Common myeloid progenitor, CD34-positive (primary cell): ENCODE data around the gene CCDC138.

Source experiments
- CTCF ChIA-PET: fragments of 350-600 bp; sonication (Branson Sonifier 250); formaldehyde crosslinking; loops from one replicate; lab custom pipeline; 2021; ENCODE audit warnings: antibody characterized with exemption; lab: Charles Lee
- POLR2A ChIA-PET: fragments of 350-600 bp; sonication (Branson Sonifier 250); formaldehyde crosslinking; loops from one replicate; lab custom pipeline; 2021; ENCODE audit warnings: antibody characterized with exemption; lab: Charles Lee
- DNase-seq, 3 donors: peaks; one replicate each; pipeline versions ENCODE4 v3.0.0 to v3.0.0-alpha.2; 2013
- H3K27ac ChIP-seq, 2 experiments: 1 replicate in 1 of 2; 2 replicates in 1 of 2; pipeline ENCODE4 v1.7.0; 2013; ENCODE audit warnings: inconsistent platforms in 2 of 2, low read length in 2 of 2, mild to moderate bottlenecking in 2 of 2, low read depth in 1 of 2, moderate library complexity in 1 of 2; ENCODE audit not compliant: severe bottlenecking in 2 of 2, insufficient read depth in 1 of 2, poor library complexity in 1 of 2
- H3K27me3 ChIP-seq, 5 experiments: replicated peaks in 2 of 5; 1 replicate in 3 of 5; 2 replicates in 2 of 5; pipeline versions ENCODE4 v1.6.1 to v1.7.0; 2013; ENCODE audit warnings: low read length in 4 of 5, mild to moderate bottlenecking in 2 of 5, moderate library complexity in 2 of 5, inconsistent platforms in 1 of 5; ENCODE audit not compliant: insufficient read depth in 5 of 5, control insufficient read depth in 4 of 5
- H3K36me3 ChIP-seq, 4 experiments: 1 replicate in 2 of 4; 2 replicates in 2 of 4; pipeline versions ENCODE4 v1.6.1 to v1.7.0; 2013; ENCODE audit warnings: low read length in 3 of 4, control low read depth in 1 of 4, mild to moderate bottlenecking in 1 of 4; ENCODE audit not compliant: control insufficient read depth in 4 of 4, insufficient read depth in 4 of 4
- H3K4me1 ChIP-seq, 4 experiments: 1 replicate in 3 of 4; 2 replicates in 1 of 4; pipeline versions ENCODE4 v1.6.1 to v1.7.1; 2013; ENCODE audit warnings: low read length in 3 of 4, mild to moderate bottlenecking in 3 of 4, control low read depth in 1 of 4, inconsistent platforms in 1 of 4, moderate library complexity in 1 of 4; ENCODE audit not compliant: control insufficient read depth in 4 of 4, insufficient read depth in 4 of 4; ENCODE audit errors: control extremely low read depth in 1 of 4
- H3K4me3 ChIP-seq, 7 experiments: 1 replicate in 4 of 7; 2 replicates in 3 of 7; pipeline versions ENCODE4 v1.5.1 to v1.7.0; 2013; ENCODE audit warnings: mild to moderate bottlenecking in 7 of 7, low read length in 6 of 7, moderate library complexity in 6 of 7, inconsistent platforms in 2 of 7, low read depth in 2 of 7, control low read depth in 1 of 7; ENCODE audit not compliant: insufficient read depth in 4 of 7, control insufficient read depth in 1 of 7; ENCODE audit errors: extremely low read depth in 1 of 7
- H3K9me3 ChIP-seq, 5 experiments: 1 replicate in 4 of 5; 2 replicates in 1 of 5; pipeline versions ENCODE4 v1.6.1 to v1.7.1; 2013; ENCODE audit warnings: low read length in 4 of 5, mild to moderate bottlenecking in 2 of 5, inconsistent platforms in 1 of 5, low read depth in 1 of 5, moderate library complexity in 1 of 5; ENCODE audit not compliant: control insufficient read depth in 4 of 5, insufficient read depth in 2 of 5; ENCODE audit errors: control extremely low read depth in 1 of 5
- WGBS: methylation state at CpG from one replicate; pipeline ENCODE4 v1.1.5; 2013; ENCODE audit not compliant: insufficient coverage; 5-methylcytosine and 5-hydroxymethylcytosine counted together

CCDC138 gene

DNA sequence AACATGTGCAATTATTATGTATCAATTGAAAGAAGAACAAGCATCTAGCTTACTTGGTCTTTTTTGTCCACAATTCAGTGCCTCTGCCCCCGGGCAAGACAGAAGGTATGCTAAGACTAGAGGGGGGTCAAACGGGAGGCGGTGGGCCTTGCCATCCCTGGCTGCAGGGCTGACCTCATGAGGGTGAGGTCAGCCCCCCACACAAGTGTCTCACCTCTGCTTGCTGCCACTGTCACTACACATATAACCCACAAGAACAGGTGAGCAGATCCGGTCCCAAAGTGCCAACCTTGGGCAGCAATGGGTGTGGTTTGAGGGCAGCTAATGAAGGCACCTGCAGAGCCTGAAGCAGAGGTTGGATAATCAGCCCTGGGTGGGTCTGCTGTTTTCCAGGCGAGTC lies 131.0 kb downstream of the CCDC138 start:
- no peaks in the 10 kb centered on the region for H3K27me3 ChIP-seq
- CTCF ChIA-PET: interaction anchor here (0.9 to 1.1 kb wide), 2 partner anchors 23 to 27 kb away, joined by 4 read pairs; no protein-coding TSS in a partner anchor

DNA sequence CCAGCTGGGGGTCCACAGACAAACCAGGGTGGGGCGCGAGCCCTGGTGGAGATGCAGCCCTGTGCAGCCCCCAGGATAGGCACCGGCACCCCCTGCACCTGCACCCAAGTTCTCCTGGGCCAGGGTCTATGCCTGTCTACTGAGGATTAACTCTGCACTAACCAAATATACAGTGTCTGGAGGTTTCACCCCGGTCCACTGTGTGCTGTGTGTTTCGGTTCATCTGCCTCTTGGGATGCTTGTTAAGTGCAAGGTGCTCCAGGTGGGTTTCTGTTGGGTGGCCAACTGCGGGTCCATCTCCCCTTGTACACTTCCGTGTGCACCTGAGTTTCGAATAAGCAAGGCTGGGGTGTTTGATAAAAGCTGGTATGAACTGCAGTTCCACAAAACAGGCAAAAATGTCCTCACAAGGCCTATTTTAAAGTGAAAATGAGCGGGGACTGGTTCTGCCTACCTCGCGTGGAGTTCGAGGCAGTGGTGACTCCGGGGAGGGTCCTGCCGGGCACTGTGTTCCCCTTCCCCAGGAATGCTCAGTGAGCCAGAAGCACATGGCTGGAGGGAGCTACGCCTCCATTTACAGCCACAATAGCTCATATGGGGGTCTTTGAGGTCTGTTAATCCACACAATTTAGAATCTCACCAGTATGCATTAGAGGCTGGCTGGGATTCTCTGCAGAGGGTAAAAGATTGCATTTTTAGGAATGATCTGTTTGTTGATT lies 131.7 kb downstream of the CCDC138 start:
- Histone ChIP-seq H3K4me3 (no peak overlapping the region), H3K36me3 (no peaks in the 10 kb centered on the region), H3K9me3 (no peaks in the 10 kb centered on the region), H3K27ac (no peak overlapping the region), H3K27me3 (peaks cover 0 to 3% (median 0%) of the 10 kb centered on the region in 5 experiments), H3K4me1 (peaks cover 0 to 3% (median 1%) of the 10 kb centered on the region in 4 experiments)
- POLR2A ChIA-PET: no interaction called here
- 96% methylated on average over 13 of the region's 15 CpGs for WGBS
- no peak for DNase-seq
- CTCF ChIA-PET: no interaction called here

More for the DNA sequence above, 131.0 kb downstream of the CCDC138 start:
- 100% methylated on average over 1 of the region's 5 CpGs for WGBS
- no peak for DNase-seq
- peaks cover 0 to 3% (median 1%) of the 10 kb centered on the region in 4 experiments for H3K4me1 ChIP-seq
- H3K27ac ChIP-seq: no peak overlapping the region
- POLR2A ChIA-PET: no interaction called here
- H3K4me3 ChIP-seq: no peak overlapping the region
- no peaks in the 10 kb centered on the region for H3K36me3 ChIP-seq
- H3K9me3 ChIP-seq: no peaks in the 10 kb centered on the region

DNA sequence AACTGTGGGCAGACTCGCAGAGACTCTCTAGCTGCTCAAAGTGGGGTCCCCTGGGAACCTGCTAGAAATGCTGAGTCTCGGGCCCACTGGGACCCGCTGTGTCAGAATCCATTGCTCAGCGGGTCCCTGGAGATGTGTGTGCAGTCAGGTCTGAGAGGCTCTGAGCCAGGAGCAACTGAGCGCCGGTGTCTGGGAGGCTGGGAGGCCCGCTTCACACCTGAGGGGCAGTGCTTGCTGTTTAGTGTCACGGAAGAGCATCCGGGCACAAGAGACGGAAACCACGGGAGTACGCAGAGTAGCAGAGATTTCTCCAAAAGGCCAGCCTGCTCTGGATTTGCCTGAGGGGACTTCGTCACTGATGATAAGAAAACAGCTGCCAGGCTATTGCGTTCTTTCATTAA lies 132.4 kb downstream of the CCDC138 start:
- POLR2A ChIA-PET: no interaction called here
- no peaks in the 10 kb centered on the region for H3K36me3 ChIP-seq
- H3K9me3 ChIP-seq: no peaks in the 10 kb centered on the region
- CTCF ChIA-PET: no interaction called here
- H3K4me1 ChIP-seq: peaks cover 0 to 3% (median 1%) of the 10 kb centered on the region in 4 experiments
- 95% methylated on average over 14 of the region's 14 CpGs for WGBS
- no peak for DNase-seq
- no peak overlapping the region for H3K27ac ChIP-seq
- no peak overlapping the region for H3K4me3 ChIP-seq
- H3K27me3 ChIP-seq: peaks cover 0 to 3% (median 0%) of the 10 kb centered on the region in 5 experiments

DNA sequence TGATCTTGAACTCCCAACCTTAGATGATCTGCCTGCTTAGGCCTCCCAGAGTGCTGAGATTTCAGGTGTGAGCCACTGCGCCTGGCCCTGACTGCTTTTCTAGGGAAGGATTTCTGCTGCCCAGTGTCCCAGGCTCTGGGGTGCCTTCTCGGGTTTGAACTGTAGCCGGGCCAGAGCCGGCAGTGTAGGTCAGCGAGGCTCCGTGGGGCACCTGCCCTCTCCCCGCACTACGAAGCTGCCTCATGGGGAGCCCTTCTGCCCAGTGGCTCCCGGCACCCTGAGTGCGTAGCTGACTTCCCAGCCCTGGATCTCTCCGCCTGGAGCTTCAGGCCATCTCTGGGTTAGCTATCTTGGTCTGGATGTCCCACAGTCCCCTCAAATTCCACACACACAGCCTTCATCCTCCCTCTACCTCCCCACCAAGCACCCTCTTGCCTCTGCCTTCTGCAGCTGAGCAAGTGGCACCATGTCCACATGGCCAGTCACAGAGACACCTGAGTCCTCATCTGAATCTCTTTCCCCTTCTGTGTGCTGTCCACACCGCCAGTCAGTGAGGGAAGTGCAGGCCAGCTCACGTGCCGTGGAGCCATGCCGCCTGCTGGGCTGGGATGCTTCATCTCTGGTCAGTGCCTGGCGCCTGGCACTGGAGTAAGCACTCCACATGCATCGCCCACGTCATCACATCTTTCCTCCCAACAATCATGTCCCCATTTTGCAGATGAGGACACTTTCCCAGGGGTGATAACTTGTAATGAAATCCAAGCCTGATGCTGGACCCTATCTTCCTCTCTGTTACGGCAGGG lies 133.2 kb downstream of the CCDC138 start:
- POLR2A ChIA-PET: interaction anchor here (0.7 kb wide), 1 partner anchor 92 kb away, joined by 3 read pairs; no protein-coding TSS in a partner anchor
- Histone ChIP-seq H3K27me3 (peaks cover 0 to 3% (median 0%) of the 10 kb centered on the region in 5 experiments), H3K27ac (no peak overlapping the region), H3K4me3 (no peak overlapping the region), H3K36me3 (no peaks in the 10 kb centered on the region), H3K9me3 (no peaks in the 10 kb centered on the region), H3K4me1 (peaks cover 0 to 3% (median 1%) of the 10 kb centered on the region in 4 experiments)
- CTCF ChIA-PET: interaction anchor here (0.9 kb wide), 1 partner anchor 591 kb away, joined by 3 read pairs; no protein-coding TSS in a partner anchor
- 93% methylated on average over 19 of the region's 19 CpGs for WGBS
- DNase-seq: no peak

DNA sequence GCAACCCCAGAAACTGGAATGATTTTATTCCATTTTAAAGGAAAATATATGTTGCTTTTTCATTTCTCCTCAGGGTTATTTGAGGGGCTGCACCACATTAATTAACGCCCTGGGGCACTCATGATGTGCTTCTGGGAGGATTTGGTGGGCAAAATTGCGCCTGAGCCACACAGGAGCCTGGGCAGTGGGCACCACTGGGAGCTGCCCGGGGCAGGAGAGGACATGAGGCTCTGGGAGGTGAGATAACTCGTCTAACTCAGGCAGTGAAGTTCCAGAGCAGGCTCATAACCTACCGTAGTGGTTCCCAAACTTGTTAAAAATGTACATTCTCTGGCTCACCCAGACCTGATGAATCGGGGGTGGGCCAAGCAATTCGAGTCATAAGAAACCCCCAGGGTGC lies 134.1 kb downstream of the CCDC138 start:
- ChIA-PET POLR2A (no interaction called here), CTCF (no interaction called here)
- DNase-seq: no peak
- no peaks in the 10 kb centered on the region for H3K9me3 ChIP-seq
- H3K27me3 ChIP-seq: peaks cover 0 to 3% (median 0%) of the 10 kb centered on the region in 5 experiments
- no peak overlapping the region for H3K4me3 ChIP-seq
- no peak overlapping the region for H3K27ac ChIP-seq
- 94% methylated on average over 7 of the region's 7 CpGs for WGBS
- peaks cover 0 to 3% (median 1%) of the 10 kb centered on the region in 4 experiments for H3K4me1 ChIP-seq
- no peaks in the 10 kb centered on the region for H3K36me3 ChIP-seq

DNA sequence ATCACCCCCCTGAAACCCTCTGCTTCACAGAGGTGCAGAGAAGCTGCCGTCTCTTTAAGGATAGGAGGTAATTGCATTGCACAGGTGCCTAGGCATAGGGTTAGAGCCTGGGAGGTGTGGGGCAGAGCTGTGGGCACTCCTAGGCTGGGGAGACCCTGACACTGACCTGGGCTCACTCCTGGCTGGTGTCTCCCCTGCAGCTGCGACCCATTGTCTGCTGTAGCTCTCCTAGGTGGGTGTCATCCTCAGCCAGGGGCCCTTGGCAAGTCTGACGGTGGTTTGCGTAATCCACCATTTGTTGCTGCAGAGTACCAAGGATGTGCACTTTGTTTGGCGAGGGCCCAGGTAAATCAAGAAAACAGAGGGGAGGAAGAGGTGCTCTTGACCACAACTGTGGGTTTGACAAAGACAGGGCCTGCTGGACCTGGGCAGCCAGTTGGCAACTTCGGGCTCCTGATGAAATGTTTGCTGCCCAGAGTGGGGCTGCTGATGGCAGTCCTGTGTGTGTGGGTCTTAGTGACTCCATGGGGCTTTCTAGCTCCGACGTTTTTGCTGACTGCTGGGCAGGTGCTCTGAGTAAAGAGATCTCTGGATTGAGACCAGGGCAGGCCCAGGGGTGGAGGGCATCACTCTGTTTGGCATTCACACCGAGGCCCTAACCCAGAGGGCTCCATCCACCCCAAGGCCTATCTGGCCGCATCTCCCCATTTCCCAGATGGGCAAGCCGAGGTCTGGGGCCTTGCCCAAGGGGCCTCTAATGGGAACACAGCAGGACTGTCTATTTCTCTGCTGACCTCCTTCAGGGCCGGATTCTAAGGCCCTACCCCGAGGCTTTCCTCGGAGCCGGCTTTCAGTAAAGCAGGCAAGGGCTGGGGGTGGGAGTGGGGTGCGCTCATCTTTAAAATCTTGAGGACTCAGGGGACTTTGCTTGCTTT lies 134.8 kb downstream of the CCDC138 start:
- no peaks in the 10 kb centered on the region for H3K36me3 ChIP-seq
- H3K27me3 ChIP-seq: peaks cover 0 to 3% (median 0%) of the 10 kb centered on the region in 5 experiments
- H3K9me3 ChIP-seq: no peaks in the 10 kb centered on the region
- H3K4me3 ChIP-seq: no peak overlapping the region
- H3K4me1 ChIP-seq: peaks cover 0 to 3% (median 1%) of the 10 kb centered on the region in 4 experiments
- 90% methylated on average over 13 of the region's 16 CpGs for WGBS
- DNase-seq: no peak
- no peak overlapping the region for H3K27ac ChIP-seq
- ChIA-PET CTCF (no interaction called here), POLR2A (no interaction called here)
